Fibroblast of skin of right biceps (primary cell): ENCODE data around the gene DDX54.

Source experiments
- DNase-seq: peaks from one replicate; pipeline ENCODE4 v3.0.0-alpha.2; 2013

DDX54 gene

DNA sequence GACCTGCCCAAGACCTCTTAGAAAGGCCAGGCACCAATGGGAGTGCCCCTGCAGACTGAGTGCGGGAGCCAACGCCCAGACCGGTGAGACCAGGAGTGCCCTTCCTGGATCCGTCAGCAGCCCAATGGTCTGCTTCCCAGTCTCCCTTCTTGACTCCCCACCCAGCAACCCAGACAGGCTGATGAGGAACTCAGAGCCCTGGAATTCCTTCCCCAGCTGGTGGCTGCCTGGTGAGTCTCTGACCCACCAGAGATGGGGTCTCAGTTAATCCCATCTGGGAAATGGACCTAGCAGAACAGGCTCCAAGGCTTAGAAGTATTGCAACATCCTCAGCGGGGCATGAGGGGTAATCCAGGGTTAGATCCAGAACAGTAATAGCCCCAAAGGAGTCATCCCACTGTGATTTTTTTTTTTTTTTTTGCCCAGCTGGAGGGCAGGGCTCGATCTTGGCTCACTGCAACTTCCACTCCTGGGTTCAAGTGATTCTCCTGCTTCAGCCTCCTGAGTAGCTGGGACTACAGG is 48.2 kb downstream of the DDX54 start:
- DNase-seq, result no peak

DNA sequence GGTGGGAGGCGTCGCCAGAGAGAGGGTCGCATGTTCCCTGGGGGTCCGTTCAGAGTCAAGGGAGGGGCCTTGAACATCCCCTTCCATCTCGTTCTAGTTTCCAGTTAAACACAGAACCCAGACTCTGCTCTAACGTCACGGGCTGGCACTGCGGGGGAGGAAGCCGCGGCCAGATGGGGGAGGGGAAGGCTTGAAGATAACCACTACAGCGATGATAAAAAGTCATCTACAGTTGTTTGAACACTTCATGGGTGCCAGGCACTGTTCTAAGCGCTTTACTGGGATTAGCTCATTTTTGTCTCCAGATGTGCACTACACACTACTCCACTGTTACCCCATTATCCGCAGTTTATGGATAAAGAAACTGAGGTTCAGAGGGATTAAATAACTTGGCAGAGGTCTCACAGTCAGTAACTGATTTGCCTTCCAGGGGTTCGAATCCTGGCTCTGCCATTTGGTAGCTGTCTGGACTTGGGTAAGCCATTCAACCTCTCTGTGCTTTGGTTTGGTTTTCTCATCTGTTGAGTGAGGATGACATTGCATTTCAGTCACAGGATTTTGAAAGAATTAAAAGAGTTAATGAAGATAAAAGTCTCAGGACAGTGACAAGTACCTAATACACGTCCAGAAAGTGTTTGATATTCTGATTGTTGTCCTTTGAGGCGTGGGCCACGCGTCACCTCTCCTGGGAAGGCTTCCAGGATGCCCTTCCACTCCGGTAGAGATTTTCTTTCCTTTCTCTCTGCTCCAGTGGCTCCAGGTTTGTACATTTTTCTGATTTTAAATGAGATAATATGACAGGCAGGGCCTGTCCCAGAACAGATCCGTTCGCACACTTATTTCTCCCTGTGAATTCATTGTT is 48.9 kb downstream of the DDX54 start:
- no peak for DNase-seq

DNA sequence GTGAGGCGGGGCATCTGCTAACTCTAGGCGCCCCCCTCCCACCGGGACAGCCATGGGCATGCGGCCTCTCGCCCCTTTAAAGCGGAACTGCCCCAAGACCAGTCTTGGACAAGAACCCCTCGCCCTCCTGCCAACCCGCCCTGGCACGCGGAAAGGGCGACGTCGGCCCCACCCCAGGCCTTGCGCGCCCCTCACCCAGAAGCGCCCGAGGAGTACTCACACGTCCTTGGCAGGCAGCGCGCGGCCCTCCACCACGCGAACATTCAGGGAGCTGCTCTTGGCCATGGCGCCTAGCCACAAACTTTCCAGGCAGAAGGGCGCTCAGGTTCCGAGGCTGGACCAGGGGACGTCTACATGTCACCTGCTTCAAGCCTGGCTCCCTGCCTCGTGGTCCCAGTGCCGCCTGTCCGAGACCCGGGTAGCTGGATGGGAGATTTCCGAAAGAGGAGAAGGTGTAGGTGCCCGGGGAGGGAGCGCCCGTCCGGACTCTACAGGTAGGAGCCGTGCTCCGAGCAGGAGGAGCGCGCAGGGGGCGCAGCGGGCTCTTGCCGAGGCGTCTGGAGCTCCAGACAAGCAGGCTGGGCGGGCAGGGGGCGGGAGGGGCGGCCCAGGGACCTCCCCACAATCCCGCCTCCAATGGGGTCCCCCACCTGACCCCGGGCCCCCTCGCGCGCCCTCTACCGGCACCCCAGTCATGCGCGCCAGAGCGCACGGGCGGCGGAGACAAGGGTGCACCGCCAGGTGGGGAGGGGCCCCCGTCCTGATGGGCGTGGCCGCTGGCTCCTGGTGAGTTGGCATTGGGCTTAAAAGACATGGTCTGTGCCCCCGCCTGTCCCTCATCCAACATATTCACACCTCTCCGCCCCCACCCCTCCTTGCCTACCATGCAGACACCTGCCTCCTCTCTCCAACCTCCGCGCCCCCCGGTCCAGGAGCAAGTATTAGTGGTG is 49.8 kb downstream of the DDX54 start, which contains the start of gene RASAL1:
RASAL1 (minus strand) TSS at position 584 of the 950 bp plus-strand sequence; CDS start at position 285, 299 bp downstream.
- no peak for DNase-seq

DNA sequence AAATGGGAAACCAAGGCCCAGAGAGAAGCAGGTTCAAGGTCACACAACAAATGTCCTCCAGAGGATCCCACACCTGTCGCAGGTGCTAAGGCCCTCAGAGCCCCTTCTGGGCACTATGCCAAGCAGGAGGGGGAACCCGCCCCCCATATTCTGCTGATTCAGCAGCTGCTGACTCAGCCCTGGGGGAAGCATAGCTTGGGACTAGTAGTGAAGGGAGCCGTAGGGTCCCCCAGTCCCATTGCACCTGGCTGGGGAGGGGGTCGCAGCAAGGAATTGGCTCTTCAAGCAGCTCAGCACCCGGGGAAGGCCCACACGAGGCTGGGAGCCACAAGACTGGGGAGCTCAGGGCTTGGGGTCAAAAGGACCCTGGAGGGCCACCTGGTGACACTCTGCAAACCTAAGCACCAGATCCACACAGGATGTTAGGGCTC is 50.7 kb downstream of the DDX54 start:
- no peak for DNase-seq

DNA sequence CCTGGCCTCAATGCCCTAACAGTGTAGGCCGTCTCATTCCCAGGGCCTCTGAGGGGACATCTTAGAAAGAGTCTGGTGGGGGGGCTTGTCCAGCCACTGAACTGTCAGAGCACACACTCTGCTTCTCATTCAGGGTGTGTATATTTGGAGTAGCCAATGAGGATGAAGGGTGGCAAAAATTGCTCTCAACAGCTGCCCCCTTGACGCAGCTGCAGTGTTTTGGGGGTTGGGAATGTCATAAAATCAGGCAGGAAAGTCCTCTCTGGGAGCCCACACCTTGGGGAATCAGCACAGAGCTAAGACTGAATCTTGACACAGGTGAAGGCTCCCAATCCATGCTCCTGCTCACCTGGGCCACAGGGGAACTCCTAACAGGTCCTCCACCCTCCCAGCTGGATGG is 51.2 kb downstream of the DDX54 start:
- no peak for DNase-seq

DNA sequence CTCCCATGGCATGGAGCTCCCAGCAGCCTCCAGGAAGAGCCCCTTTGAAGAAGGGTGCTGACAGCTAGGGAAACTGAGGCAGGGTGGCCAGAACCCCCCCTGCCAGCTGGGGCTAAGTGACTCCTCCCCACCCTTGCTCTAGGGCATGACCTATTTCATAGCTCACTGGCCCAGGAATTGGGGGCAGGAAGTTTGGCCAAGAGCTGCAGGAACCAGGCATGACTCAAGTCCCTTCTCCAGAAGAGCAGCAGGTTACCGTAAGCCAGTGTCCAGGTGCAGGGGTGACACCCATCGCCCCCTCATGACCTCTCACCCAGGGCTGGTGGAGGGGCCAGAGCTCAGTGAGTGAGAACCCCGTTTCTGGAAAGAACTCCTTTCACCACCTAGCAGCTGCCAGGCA is 51.6 kb downstream of the DDX54 start:
- DNase-seq, result no peak

DNA sequence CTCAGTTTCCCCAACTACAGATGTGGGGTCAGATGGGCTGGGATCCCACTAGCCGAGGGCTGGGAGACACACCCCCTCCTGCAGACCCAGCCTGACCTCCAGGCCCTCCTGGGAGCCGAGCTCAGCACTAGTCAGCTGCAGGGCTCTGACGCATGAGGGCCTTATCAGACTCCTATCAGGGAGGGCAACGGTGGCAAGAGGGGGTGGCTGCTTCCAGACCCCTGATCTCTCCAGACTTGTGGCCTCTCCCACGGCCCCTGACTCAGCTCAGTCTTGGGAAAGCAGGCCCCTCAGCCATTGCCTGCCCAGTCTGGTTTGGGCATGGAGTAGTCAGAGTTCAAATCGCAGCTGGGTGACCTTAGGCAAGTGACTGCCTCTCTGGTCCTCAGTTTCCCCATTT is 52.2 kb downstream of the DDX54 start:
- DNase-seq, result no peak

DNA sequence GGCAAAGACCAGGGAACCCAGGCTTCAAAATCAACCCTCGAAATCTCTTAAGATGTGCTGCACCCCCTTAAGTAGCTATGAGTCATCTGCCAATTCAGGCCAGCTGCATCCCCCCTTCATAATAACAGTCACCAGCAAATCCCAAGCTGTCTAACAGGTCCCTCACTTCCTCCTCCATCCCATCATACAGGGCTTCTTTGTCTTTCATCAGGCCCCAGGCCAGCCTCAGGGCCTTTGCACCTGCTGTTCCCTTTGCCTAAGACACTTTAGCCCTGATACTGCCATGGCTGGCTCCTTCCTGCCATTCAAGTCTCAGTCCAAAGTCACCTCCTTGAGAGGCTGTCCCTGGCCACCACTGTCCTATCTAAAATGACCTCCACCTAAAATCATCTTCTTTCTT is 53.7 kb downstream of the DDX54 start:
- DNase-seq, result no peak

DNA sequence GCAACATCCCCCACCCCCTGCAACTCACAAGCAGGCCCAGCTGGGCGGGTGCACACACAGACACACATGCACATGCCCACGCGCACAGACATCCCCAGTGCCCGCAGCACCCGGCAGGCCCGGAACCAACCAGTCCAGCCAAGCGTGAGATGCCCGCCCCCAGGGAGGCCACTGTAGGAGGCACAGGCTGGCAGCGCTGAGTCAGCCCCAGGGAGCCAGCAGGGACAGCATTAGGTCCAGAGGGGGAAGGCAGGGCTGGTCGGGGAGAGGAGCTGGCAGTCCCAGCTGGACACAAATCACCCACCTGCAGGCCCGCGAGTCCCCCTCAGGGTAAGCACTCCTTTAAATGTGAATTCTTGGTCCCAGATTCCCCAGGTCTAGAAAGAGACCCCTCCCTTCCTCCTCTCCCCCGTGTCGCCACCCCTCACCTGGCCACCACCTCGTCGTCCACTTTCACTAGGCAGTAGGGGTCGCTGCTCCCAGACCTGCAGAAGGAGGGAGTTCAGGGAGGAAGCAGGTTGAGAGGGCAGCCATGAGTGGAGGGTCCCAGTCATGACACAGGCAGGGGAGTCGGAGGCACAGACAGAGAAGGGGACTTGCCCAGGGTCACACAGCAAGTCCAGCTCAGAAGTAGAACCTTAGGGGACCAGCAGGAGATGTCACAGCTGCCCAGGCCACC is 54.7 kb downstream of the DDX54 start:
- no peak for DNase-seq

DNA sequence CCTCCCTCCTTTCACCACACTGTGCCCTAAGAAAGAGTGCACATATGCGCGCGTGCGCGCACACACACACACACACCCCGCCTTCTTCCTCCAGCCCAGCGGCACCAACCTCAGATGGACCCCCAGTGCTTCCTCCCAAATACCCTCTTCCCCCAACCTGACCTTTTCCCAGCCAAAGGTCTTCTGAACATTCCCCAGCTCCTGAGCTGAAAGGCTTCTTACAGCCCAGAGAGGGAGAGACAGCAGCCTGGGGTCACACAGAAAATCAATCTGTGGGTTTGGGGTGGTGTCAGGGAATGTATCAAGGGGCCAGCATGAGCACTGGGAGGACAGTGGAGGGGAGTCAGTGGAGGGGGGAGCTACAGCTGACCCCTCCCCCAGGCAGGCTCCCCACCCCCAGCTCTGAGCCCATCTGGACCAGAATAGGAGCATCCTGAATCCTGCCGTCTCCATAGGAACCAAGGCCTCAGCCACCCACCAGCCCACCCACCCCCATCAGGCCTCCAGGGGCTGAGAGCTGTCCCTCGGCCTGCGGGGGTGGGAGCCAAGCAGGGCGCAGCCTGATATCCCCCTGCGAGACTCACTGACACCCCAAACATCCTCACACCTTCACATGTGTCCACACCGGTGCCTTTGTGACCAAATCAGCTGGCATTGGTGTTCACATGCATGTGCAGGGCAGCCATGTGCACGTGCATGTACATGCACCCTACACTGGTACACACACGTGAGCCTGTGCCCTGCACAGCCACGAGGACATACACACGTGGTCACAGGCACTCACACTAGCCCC is 55.4 kb downstream of the DDX54 start:
- DNase-seq, result no peak

DNA sequence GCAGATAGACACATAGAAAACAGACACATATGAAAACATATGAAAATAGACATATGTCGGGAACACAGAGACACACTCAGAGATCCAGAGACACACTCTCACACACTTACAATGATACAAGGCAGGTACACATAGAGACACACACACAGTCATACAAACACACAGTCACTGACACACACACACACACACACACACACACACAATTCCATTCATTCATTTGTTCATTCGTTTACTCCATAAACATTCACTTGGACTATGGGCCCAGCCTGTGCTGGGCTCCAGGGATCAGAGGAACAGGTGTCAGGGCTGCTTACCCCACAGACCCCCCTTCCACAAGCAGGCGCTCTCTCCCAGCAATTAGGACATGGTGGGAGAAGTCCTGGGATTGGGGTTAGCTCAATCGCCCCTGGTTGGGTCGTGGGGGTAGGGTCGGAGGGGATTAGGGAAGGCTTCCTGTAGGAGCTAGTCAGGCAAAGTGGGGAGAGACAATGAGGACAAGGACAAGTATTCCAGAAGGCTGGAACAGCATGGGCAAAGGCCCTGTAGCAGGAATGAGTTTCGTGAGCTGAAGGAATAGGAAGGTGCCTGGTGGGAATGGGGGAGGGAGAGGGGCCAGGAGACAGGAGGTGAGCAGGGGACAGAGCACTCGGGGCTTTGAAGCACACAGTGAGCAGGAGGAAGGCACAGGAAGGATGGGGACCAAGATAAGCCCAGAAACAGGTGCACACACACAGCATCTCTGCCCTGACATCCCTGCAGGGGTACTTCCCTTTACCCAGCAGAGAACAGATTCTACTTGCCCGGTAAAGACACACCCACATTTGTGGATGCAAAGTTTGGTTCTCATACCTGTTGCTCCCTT is 56.2 kb downstream of the DDX54 start:
- DNase-seq, result no peak

DNA sequence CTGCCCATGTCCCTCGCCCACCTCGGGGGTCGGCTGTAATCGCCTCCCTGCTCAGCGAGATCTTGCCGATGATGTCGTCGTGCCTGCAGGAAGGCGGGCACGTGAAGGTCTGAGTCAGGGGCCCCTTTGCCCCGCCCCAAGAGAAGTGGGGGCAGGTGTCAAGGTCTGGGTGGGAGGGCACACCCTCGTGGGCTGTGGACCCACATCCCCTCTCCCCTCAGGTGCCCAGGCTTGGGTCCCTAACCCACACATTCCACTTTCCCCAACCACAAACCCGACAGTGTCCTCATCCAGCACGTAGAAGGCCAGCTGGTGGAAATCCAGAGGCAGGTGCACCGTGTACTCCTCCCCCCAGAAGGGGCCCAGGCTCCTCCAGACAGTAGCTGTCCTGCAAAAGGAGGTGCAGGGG is 57.5 kb downstream of the DDX54 start:
- no peak for DNase-seq

DNA sequence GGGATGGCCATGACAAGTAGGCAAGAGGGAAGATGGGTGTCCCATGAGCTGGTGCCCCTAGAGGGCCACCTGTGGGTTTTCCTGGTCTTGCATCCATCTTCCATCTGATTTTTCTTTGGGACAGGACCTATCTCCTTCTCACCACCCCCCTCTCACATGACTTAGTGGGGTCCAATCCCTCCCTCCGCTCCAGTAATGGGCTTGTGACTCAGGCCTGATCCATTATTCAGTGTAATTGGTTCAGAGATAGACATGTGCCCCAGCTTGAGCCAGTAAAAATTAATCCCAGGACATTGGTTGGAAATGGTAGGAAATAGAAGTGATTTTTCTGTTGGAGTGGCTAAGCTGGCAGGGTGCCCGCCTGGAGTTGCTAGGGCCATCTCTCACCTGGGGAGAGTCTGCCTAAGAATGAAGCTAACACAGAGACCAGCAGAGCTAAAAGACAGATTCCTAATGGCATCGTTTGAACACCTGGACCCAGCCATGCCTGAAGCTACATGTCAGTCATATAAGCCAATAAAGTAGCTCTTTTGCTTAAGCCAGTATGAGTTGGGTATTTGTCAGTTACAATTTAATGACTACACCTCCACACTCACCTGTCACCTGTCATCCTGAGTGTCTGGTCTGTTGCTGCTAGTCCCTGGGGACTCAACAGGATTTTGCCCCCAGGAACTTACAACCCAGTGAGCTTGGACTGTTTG is 64.5 kb downstream of the DDX54 start:
- DNase-seq, result no peak

DNA sequence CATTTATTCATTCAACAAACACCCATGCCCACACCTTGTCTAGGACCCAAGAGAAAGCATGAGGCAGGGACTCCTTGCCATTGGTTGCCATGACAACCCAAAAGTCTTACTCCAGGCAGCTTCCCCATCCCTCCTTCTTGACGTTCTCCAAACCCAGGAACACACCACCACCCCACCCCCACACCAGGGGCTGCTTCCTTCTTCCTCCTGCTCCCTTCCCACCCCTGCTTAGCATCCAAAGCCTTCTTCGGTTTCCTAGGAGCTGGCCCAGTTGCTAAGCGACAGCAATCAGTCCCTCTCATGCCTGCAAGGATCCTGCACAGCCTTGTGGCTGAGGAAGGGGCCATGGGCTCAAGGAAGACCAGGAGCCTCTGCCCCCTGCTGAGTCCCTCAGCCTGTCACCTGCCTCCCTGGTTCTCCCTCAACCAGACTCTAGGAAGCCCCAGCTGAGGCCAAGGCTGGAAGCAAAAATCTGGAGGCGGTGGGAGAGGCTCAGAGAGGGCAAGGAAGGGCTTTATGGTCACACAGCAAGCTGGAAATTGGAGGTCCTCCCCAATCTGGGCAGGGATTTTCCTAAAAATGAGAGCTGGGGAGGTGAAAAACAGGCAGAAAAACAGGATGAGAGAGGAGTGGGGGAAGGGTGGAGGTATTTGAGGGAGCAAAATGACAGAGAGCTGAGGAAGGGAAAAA is 65.2 kb downstream of the DDX54 start:
- no peak for DNase-seq

DNA sequence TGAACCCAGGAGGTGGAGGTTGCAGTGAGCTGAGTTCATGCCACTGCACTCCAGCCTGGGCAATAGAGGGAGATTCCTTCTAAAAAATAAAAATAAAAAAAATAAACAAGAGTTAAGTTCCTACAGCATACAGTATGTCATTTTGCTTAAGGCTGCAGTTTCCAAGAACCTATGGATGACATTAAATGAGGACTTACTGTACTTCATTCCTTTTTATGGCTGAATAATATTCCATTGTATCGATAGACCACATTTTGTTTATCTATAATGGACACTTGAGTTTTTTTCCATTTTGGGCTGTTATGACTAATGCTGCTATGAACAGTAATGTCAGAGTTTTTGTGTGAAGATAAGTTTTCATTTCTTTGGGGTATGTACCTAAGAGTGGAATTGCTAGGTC is 67.1 kb downstream of the DDX54 start:
- no peak for DNase-seq

DNA sequence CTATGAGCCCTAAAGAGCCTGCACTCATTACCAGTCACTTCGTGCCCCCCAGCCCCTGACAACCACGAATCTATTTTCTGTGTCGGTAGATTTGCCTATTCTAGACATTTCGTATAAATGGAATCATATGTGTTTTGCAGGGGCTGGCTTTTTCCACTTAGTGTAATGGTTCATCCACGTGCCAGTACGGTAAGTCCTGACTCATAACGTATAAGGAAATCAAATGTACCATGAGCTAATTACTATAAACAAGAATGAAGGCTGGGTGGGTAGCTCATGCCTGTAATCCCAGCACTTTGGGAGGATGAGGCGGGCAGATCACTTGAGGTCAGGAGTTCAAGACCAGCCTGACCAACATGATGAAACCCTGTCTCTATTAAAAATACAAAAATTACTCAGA is 67.6 kb downstream of the DDX54 start:
- DNase-seq, result peak; percentile 15

DNA sequence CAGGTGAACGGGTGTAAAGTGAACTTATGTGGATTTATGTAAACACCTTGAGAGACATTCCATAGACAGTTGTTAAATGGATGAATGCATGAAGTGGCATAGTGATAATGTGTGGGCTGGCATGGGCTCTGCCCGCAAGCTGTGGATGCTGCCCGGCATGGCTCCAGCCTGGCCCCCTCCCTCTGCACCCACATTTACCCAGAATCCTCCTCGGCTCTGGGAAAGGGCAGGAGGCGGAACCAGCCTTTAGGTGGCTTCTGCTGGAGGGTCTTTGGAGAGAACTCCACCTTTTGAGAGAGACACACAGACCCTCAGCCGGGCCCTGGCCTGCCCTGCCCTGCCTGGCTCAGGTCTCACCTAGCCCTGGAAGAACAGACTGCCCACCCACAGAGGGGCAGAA is 68.4 kb downstream of the DDX54 start:
- no peak for DNase-seq

DNA sequence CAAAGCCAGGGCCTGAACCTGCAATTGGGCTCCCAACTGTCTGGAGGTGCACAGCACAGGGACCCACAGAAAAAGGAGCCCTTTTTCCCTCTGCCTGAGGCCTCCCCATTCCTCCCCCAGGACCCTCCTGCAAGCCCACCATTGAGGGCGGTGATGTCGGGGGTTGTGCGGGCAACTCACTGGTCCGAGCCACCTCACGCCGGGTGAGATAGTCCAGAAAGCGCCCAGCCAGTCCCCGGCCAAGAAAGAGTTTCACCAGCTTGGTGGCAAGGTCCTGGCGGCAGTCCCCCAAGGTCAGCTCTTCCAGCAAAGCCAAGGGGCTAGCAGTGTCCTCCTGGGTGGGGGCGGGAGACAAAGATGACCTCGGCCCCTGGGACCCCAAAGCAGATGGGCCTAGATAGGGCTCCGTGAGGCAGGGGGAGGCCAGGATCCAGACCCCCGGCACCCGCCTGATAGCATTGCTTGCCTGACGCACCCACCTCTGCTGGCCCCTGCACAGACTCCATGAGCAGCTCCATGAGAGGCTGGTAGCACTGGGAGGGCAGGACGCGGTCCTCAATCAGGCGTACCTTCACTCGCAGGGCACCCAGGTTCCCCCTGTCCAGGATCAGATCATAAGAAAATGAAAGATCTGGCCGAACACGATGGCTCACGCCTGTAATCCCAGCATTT is 69.7 kb downstream of the DDX54 start:
- DNase-seq, result no peak
